IMR-90 (cell line): Measurements from ENCODE around the gene MTCH2. TPM values are rescaled to one million over a fixed set of nuclear protein-coding genes. Genes with fewer than 3 reads are reported as not detected.

Experiments used
- ATAC-seq: fragments of 200-7000 bp; cut with Tn5 transposase; 2 replicates; pipeline ENCODE4 v1.9.1; 2020; ENCODE audit warnings: low read depth, mild to moderate bottlenecking, moderate library complexity
- BruUV-seq: library from RNA; stranded (reverse); fragments of 400-500 nt; replicated peaks from 2 replicates; lab custom pipeline; 2021; lab: Mats Ljungman, UMichigan
- CTCF ChIA-PET: fragments of 300-600 bp; formaldehyde crosslinking; extraction: SDS; loops from one replicate; lab custom pipeline; 2021; ENCODE audit warnings: antibody characterized with exemption; lab: Yijun Ruan, JAX
- POLR2A ChIA-PET: fragments of 300-600 bp; sonication (Branson Sonifier 250); formaldehyde crosslinking; loops from one replicate; lab custom pipeline; 2022; ENCODE audit warnings: antibody characterized with exemption; ENCODE audit not compliant: unreplicated experiment; lab: Charles Lee
- DNase-seq: peaks from one replicate; pipeline ENCODE4 v3.0.0; 2013
- H2AFZ ChIP-seq: replicated peaks from 2 replicates; pipeline ENCODE3; 2013; ENCODE audit warnings: low read length, mild to moderate bottlenecking; ENCODE audit not compliant: poor library complexity
- H2AK5ac ChIP-seq: 2 replicates; pipeline ENCODE4 v1.6.1; 2013; ENCODE audit warnings: low read depth, low read length, inconsistent platforms
- H2AK9ac ChIP-seq: replicated peaks from 2 replicates; pipeline ENCODE3; 2013; ENCODE audit warnings: mild to moderate bottlenecking, low read depth, low read length, moderate library complexity; ENCODE audit not compliant: poor library complexity
- H2BK120ac ChIP-seq: 2 replicates; pipeline ENCODE4 v1.6.1; 2013; ENCODE audit warnings: low read depth, low read length, inconsistent platforms
- H2BK15ac ChIP-seq: 3 replicates; pipeline ENCODE4 v1.6.1; 2013; ENCODE audit warnings: low read depth, low read length, inconsistent platforms
- H2BK20ac ChIP-seq: 2 replicates; pipeline ENCODE4 v1.6.1; 2013; ENCODE audit warnings: low read depth, mild to moderate bottlenecking, inconsistent platforms, low read length, moderate library complexity
- H2BK5ac ChIP-seq: 2 replicates; pipeline ENCODE4 v1.6.1; 2013; ENCODE audit warnings: mild to moderate bottlenecking, low read depth, low read length, inconsistent platforms; ENCODE audit not compliant: poor library complexity, severe bottlenecking
- H3K14ac ChIP-seq: replicated peaks from 2 replicates; pipeline ENCODE4 v1.6.1; 2013; ENCODE audit warnings: low read depth, low read length, inconsistent platforms
- H3K18ac ChIP-seq: 2 replicates; pipeline ENCODE4 v1.6.1; 2013; ENCODE audit warnings: low read depth, low read length, control low read depth
- H3K23ac ChIP-seq: 2 replicates; pipeline ENCODE4 v1.6.1; 2013; ENCODE audit warnings: low read depth, low read length, inconsistent platforms
- H3K27ac ChIP-seq: 2 replicates; pipeline ENCODE4 v1.5.1; 2013; ENCODE audit warnings: mild to moderate bottlenecking, control low read depth, low read length; ENCODE audit not compliant: insufficient read depth
- H3K27me3 ChIP-seq: 2 replicates; pipeline ENCODE4 v1.6.1; 2013; ENCODE audit warnings: low read length; ENCODE audit not compliant: control insufficient read depth, insufficient read depth
- H3K36me3 ChIP-seq: 2 replicates; pipeline ENCODE4 v1.6.1; 2013; ENCODE audit warnings: low read length, mixed read lengths; ENCODE audit not compliant: control insufficient read depth, insufficient read depth
- H3K4ac ChIP-seq: 2 replicates; pipeline ENCODE4 v1.6.1; 2013; ENCODE audit warnings: low read depth, low read length, inconsistent platforms
- H3K4me1 ChIP-seq: 2 replicates; pipeline ENCODE4 v1.6.1; 2013; ENCODE audit warnings: low read length, mixed read lengths; ENCODE audit not compliant: control insufficient read depth, insufficient read depth
- H3K4me2 ChIP-seq: 2 replicates; pipeline ENCODE4 v1.6.1; 2013; ENCODE audit warnings: low read depth, mild to moderate bottlenecking, control low read depth, low read length, moderate library complexity
- H3K4me3 ChIP-seq: 2 replicates; pipeline ENCODE4 v1.5.1; 2013; ENCODE audit warnings: low read depth, mild to moderate bottlenecking, control low read depth, low read length, moderate library complexity; ENCODE audit not compliant: insufficient read depth
- H3K56ac ChIP-seq: 2 replicates; pipeline ENCODE4 v1.6.1; 2013; ENCODE audit warnings: low read length, inconsistent platforms; ENCODE audit not compliant: insufficient read depth; ENCODE audit errors: extremely low read depth
- H3K79me1 ChIP-seq, 2 experiments: 2 replicates each; pipeline ENCODE4 v1.6.1; 2013; ENCODE audit warnings: low read length in 2 of 2, inconsistent platforms in 1 of 2, low read depth in 1 of 2
- H3K9ac ChIP-seq: 2 replicates; pipeline ENCODE4 v1.6.1; 2013; ENCODE audit warnings: low read depth, low read length, control low read depth
- H3K9me1 ChIP-seq: 2 replicates; pipeline ENCODE4 v1.6.1; 2013; ENCODE audit warnings: low read length, inconsistent platforms; ENCODE audit not compliant: insufficient read depth
- H3K9me3 ChIP-seq: 2 replicates; pipeline ENCODE4 v1.6.1; 2013; ENCODE audit warnings: low read length; ENCODE audit not compliant: control insufficient read depth, insufficient read depth
- H4K20me1 ChIP-seq: 2 replicates; pipeline ENCODE4 v1.6.1; 2013; ENCODE audit warnings: low read length, inconsistent platforms; ENCODE audit not compliant: insufficient read depth
- H4K5ac ChIP-seq: 2 replicates; pipeline ENCODE4 v1.6.1; 2013; ENCODE audit warnings: mild to moderate bottlenecking, low read depth, low read length, control low read depth
- H4K8ac ChIP-seq, 2 experiments: 2 replicates each; pipeline ENCODE4 v1.6.1; 2013; ENCODE audit warnings: low read depth in 2 of 2, low read length in 2 of 2, control low read depth in 1 of 2, inconsistent platforms in 1 of 2
- H4K91ac ChIP-seq: 2 replicates; pipeline ENCODE4 v1.6.1; 2013; ENCODE audit warnings: low read depth, low read length, inconsistent platforms; ENCODE audit not compliant: insufficient read depth
- BHLHE40 ChIP-seq: fragments of 150-350 bp; IDR thresholded peaks from 2 replicates; pipeline ENCODE4 v1.6.1; 2016; ENCODE audit warnings: mild to moderate bottlenecking, low read depth, low read length
- CHD1 ChIP-seq: IDR thresholded peaks from 2 replicates; pipeline ENCODE4 v1.6.1; 2012; ENCODE audit warnings: low read depth, low read length, improper control_type of control experiment
- ELK1 ChIP-seq: fragments of 150-350 bp; IDR thresholded peaks from 2 replicates; pipeline ENCODE4 v1.6.1; 2016; ENCODE audit warnings: low read depth, mild to moderate bottlenecking, low read length, moderate library complexity, borderline replicate concordance
- MAZ ChIP-seq: IDR thresholded peaks from 2 replicates; pipeline ENCODE4 v1.6.1; 2012; ENCODE audit warnings: low read depth, mild to moderate bottlenecking, low read length, improper control_type of control experiment, moderate library complexity, borderline replicate concordance
- POLR2A ChIP-seq: IDR thresholded peaks from 2 replicates; pipeline ENCODE4 v1.6.1; 2012; ENCODE audit warnings: mild to moderate bottlenecking, low read depth, low read length
- RCOR1 ChIP-seq: IDR thresholded peaks from 2 replicates; pipeline ENCODE4 v1.6.1; 2012; ENCODE audit warnings: mild to moderate bottlenecking, low read length, improper control_type of control experiment; ENCODE audit not compliant: insufficient replicate concordance
- RFX5 ChIP-seq: IDR thresholded peaks from 2 replicates; pipeline ENCODE4 v1.8.0; 2012; ENCODE audit warnings: low read depth, mild to moderate bottlenecking, low read length, moderate library complexity
- WGBS, 2 experiments: methylation state at CpG; one replicate each; pipeline versions ENCODE4 v1.1.5 to v1.1.7; 2013; ENCODE audit warnings: missing lambda C conversion rate in 2 of 2; ENCODE audit not compliant: insufficient read length in 1 of 2; ENCODE audit errors: extremely low coverage in 2 of 2; 5-methylcytosine and 5-hydroxymethylcytosine counted together
- dilution Hi-C: fragments of 300-500 bp; cut with HindIII; formaldehyde crosslinking; loops from one replicate; pipeline ENCODE4 v1.14.3; 2018; ENCODE audit warnings: low sequenced_read_pairs; ENCODE audit not compliant: unreplicated experiment
- in situ Hi-C: fragments of 300-500 bp; cut with MboI; formaldehyde crosslinking; loops from 3 replicates; pipeline ENCODE4 v1.14.3; 2019; ENCODE audit warnings: low sequenced_read_pairs, inconsistent platforms, mixed read lengths
- intact Hi-C: fragments of 100-400 bp; cut with micrococcal nuclease; formaldehyde crosslinking; loops from 2 replicates; pipeline ENCODE4 v1.10.0; 2022
- polyA plus RNA-seq, 3 experiments: library from polyadenylated mRNA; depleted of rRNA; stranded (reverse); fragments of >200 nt; gene quantifications; 2 replicates each; pipeline ENCODE4 v1.2.3, GENCODE V29; 2012; ENCODE audit warnings: low replicate concordance in 1 of 3
- total RNA-seq: library from RNA; depleted of rRNA; stranded (reverse); fragments of >200 nt; gene quantifications from 2 replicates; pipeline ENCODE4 v1.2.3, GENCODE V29; 2012
- TF ChIP-seq, protein P1 (sequence below): conservative IDR thresholded peaks from 2 replicates; pipeline ENCODE4 v1.5.1; 2012; ENCODE audit warnings: mild to moderate bottlenecking, low read depth, low read length, improper control_type of control experiment

MTCH2 gene
- total and polyA plus RNA-seq, 2 of the 4 experiments (the other 2 are of a cell fraction): 103 to 163 TPM

GRCh38 chr11:47689480-47689879, 47.1 kb upstream of the MTCH2 start:
- BruUV-seq: no TSS peak
- Histone ChIP-seq H3K79me1 (no peaks in the 10 kb centered on the region), H3K4ac (no peak overlapping the region), H2BK15ac (no peak overlapping the region), H3K14ac (no peak overlapping the region), H2AFZ (no peak overlapping the region), H2AK5ac (no peak overlapping the region), H4K5ac (no peak overlapping the region), H3K56ac (no peak overlapping the region), H4K20me1 (no peaks in the 10 kb centered on the region), H4K8ac (no peak overlapping the region), H3K36me3 (no peaks in the 10 kb centered on the region), H3K4me3 (no peak overlapping the region), H3K9ac (no peak overlapping the region), H3K18ac (no peak overlapping the region), H3K4me2 (no peak overlapping the region), H2BK20ac (no peak overlapping the region), H2BK5ac (no peak overlapping the region), H2AK9ac (no peak overlapping the region), H3K27me3 (no peaks in the 10 kb centered on the region), H4K91ac (no peak overlapping the region), H3K9me1 (no peaks in the 10 kb centered on the region), H3K23ac (no peak overlapping the region), H3K4me1 (no peaks in the 10 kb centered on the region), H2BK120ac (no peak overlapping the region), H3K9me3 (no peaks in the 10 kb centered on the region), H3K27ac (no peak overlapping the region)
- intact Hi-C loops (no loop called here), in situ Hi-C loops (no loop called here), dilution Hi-C loops (no loop called here)
- ATAC-seq: no peak
- ChIA-PET CTCF (interaction anchor here (1.1 kb wide), 1 partner anchor 10 kb away, joined by 3 read pairs; no protein-coding TSS in a partner anchor), POLR2A (no interaction called here)
- WGBS, 2 experiments: 80% methylated on average over 1 of the region's 5 CpGs; no CpG with 5 or more reads in 1 of the 2 experiments
- DNase-seq: no peak
- TF ChIP-seq POLR2A (no peak), RCOR1 (no peak), BHLHE40 (no peak), MAZ (no peak), CHD1 (no peak), RFX5 (no peak), ELK1 (no peak)
- TF ChIP-seq, protein P1, sequence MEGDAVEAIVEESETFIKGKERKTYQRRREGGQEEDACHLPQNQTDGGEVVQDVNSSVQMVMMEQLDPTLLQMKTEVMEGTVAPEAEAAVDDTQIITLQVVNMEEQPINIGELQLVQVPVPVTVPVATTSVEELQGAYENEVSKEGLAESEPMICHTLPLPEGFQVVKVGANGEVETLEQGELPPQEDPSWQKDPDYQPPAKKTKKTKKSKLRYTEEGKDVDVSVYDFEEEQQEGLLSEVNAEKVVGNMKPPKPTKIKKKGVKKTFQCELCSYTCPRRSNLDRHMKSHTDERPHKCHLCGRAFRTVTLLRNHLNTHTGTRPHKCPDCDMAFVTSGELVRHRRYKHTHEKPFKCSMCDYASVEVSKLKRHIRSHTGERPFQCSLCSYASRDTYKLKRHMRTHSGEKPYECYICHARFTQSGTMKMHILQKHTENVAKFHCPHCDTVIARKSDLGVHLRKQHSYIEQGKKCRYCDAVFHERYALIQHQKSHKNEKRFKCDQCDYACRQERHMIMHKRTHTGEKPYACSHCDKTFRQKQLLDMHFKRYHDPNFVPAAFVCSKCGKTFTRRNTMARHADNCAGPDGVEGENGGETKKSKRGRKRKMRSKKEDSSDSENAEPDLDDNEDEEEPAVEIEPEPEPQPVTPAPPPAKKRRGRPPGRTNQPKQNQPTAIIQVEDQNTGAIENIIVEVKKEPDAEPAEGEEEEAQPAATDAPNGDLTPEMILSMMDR: no peak
